ENCODE measurements around the gene FRAT1.

- TF ChIP-seq RARB (CRISPR knock-in tag; IDR thresholded peaks at IDR 0.05) (no peak), BACH2 (CRISPR knock-in tag; IDR thresholded peaks at IDR 0.05; ENCODE audit: borderline replicate concordance) (no peak), ZFP30 (CRISPR knock-in tag; IDR thresholded peaks at IDR 0.05) (no peak), ARNTL (CRISPR knock-in tag; IDR thresholded peaks at IDR 0.05; ENCODE audit: borderline replicate concordance, low read depth) (no peak), ZNF70 (CRISPR knock-in tag; IDR thresholded peaks at IDR 0.05) (no peak), ESRRG (CRISPR knock-in tag; IDR thresholded peaks at IDR 0.05) (no peak)
- TF ChIP-seq, protein P1, sequence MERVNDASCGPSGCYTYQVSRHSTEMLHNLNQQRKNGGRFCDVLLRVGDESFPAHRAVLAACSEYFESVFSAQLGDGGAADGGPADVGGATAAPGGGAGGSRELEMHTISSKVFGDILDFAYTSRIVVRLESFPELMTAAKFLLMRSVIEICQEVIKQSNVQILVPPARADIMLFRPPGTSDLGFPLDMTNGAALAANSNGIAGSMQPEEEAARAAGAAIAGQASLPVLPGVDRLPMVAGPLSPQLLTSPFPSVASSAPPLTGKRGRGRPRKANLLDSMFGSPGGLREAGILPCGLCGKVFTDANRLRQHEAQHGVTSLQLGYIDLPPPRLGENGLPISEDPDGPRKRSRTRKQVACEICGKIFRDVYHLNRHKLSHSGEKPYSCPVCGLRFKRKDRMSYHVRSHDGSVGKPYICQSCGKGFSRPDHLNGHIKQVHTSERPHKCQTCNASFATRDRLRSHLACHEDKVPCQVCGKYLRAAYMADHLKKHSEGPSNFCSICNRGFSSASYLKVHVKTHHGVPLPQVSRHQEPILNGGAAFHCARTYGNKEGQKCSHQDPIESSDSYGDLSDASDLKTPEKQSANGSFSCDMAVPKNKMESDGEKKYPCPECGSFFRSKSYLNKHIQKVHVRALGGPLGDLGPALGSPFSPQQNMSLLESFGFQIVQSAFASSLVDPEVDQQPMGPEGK (CRISPR knock-in tag; IDR thresholded peaks at IDR 0.05; ENCODE audit: borderline replicate concordance), result no peak
- TF ChIP-seq, protein P2, sequence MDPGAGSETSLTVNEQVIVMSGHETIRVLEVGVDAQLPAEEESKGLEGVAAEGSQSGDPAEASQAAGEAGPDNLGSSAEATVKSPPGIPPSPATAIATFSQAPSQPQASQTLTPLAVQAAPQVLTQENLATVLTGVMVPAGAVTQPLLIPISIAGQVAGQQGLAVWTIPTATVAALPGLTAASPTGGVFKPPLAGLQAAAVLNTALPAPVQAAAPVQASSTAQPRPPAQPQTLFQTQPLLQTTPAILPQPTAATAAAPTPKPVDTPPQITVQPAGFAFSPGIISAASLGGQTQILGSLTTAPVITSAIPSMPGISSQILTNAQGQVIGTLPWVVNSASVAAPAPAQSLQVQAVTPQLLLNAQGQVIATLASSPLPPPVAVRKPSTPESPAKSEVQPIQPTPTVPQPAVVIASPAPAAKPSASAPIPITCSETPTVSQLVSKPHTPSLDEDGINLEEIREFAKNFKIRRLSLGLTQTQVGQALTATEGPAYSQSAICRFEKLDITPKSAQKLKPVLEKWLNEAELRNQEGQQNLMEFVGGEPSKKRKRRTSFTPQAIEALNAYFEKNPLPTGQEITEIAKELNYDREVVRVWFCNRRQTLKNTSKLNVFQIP (CRISPR knock-in tag; IDR thresholded peaks at IDR 0.05; ENCODE audit: borderline replicate concordance, low read depth), result no peak
These were observed 804 bp downstream of the FRAT1 start for GRCh38 chr10:97319671-97320479.

Data from SK-N-SH treated with all-trans-retinoic acid at 6 μM for 48 hours (cell line).